ENCODE measurements around the gene SMYD3. TPM values are rescaled to one million over a fixed set of nuclear protein-coding genes. Genes with fewer than 3 reads are reported as not detected.
"Not testable (repeated sequence)": the region's sequence is repeated elsewhere in the genome, so short reads cannot be mapped to it uniquely, and the experiment has no call there.

Gene SMYD3
- total RNA-seq, 2 donors from 2014 or later = 23.8 to 34.0 TPM

DNA sequence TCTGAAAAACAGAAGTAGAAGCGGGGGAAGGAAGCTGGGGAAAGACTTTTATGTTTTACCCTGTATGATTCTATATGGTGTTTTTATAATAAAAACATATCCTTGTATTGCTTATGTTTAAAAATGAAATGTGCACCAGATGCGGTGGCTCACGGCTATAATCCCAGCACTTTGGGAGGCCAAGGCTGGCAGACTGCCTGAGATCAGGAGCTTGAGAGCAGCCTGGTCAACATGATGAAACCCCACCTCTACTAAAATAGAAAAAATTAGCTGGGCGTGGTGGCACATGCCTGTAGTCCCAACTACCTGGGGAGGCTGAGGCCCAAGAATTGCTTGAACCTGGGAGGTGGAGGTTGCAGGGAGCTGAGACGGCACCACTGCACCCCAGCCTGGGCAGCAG is 155.4 kb downstream of the SMYD3 start:
- Mint-ChIP-seq H3K9me3 (no peaks in the 10 kb centered on the region), H3K4me1 (no peaks in the 10 kb centered on the region), H3K4me3 (no peak overlapping the region), H3K36me3 (ENCODE audit: low read depth) (peaks cover 28% of the 10 kb centered on the region), H3K27me3 (no peaks in the 10 kb centered on the region), H3K27ac (no peak overlapping the region)
- ATAC-seq (replicated peaks) = no peak

DNA sequence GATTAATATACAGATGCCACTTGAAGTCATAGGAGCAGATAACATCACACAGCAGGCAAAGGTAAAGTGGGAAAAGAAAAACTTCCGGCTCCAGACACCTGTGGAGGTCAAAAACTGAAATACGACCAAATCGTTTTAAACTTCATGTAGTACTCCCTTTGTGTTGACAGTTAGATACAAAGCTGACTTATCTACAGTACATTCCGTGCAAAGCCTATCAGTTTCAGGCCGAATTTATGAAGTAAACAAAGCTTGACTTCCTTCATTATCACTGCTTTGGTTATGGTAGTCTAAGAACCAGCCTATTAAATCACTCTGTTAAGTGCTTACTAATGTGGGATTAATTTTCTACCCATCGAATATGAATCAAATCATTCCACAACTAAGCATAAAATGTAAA is 156.3 kb downstream of the SMYD3 start:
- no peak for ATAC-seq (replicated peaks)
- H3K4me1 Mint-ChIP-seq = no peaks in the 10 kb centered on the region
- no peaks in the 10 kb centered on the region for H3K27me3 Mint-ChIP-seq
- H3K9me3 Mint-ChIP-seq = no peaks in the 10 kb centered on the region
- H3K27ac Mint-ChIP-seq = no peak overlapping the region
- no peak overlapping the region for H3K4me3 Mint-ChIP-seq
- peaks cover 28% of the 10 kb centered on the region for H3K36me3 Mint-ChIP-seq (ENCODE audit: low read depth)

DNA sequence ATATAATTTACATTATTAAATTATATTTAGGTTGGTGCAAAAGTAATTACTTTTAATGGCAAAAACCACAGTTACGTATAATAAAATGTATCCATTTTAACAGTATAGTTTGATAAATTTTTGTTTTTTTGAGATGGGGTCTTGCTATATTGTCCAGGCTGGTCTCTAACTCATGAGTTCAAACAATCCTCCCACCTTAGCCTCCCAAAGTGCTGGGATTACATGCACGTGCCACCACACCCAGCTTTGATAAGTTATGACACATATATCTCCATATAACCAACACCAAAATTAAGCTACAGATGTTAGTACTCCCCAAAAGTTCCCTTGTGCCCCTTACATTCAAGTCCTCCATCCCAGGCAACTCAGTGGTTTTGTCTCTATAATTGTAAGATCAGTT is 163.1 kb downstream of the SMYD3 start:
- H3K4me1 Mint-ChIP-seq = peaks cover 6% of the 10 kb centered on the region
- H3K36me3 Mint-ChIP-seq (ENCODE audit: low read depth) = peaks cover 8% of the 10 kb centered on the region
- H3K27me3 Mint-ChIP-seq = no peaks in the 10 kb centered on the region
- H3K4me3 Mint-ChIP-seq = no peak overlapping the region
- no peak for ATAC-seq (replicated peaks)
- no peaks in the 10 kb centered on the region for H3K9me3 Mint-ChIP-seq
- H3K27ac Mint-ChIP-seq = no peak overlapping the region

DNA sequence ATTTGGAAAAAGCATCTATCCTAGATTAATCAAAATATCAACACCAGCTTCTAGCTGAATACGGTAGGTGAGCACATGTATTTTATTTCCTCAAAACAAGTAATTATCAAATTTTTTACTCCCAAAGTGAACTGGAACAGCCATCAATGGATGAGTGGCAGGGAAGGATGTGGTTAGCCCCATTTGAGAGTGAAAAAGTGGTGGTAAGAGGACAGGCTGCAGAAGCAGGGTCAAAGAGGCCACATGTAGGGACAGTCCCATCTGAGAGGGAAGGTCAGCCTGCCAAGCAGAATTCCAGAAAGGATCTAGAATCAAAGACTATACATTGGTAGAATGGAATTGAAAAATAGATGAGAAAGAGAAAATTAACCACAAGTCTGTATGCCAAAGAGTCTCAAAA is 163.8 kb downstream of the SMYD3 start:
- peak; percentile 64 for ATAC-seq (replicated peaks)
- no peaks in the 10 kb centered on the region for H3K9me3 Mint-ChIP-seq

DNA sequence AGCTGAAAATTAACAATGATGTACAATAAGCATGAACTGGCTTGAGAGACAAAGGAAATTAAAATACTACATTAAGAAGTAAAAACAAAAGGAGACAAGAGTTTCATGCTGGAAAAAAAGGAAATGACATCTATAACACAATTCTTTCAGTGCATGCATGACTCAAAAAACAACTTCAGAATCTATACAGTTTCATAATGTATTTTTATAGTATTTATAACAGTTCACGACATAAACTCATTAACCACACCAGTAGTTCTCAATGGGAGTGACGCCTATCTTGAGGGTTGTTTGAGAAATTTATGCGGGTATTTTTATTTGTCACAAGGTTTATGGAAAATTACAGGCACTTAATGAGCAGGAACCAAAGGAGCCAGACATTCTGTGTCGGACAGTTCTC is 168.5 kb downstream of the SMYD3 start:
- peaks cover 25% of the 10 kb centered on the region for H3K4me1 Mint-ChIP-seq
- no peaks in the 10 kb centered on the region for H3K27me3 Mint-ChIP-seq
- peaks cover 7% of the 10 kb centered on the region for H3K36me3 Mint-ChIP-seq (ENCODE audit: low read depth)
- no peaks in the 10 kb centered on the region for H3K9me3 Mint-ChIP-seq
- peak overlapping the region; percentile 77 for H3K27ac Mint-ChIP-seq
- ATAC-seq (replicated peaks) = peak; percentile 78
- peak overlapping the region; percentile 47 for H3K4me3 Mint-ChIP-seq

More for the DNA sequence above, 163.8 kb downstream of the SMYD3 start:
- peaks cover 5% of the 10 kb centered on the region for H3K36me3 Mint-ChIP-seq (ENCODE audit: low read depth)
- no peaks in the 10 kb centered on the region for H3K27me3 Mint-ChIP-seq
- peaks cover 12% of the 10 kb centered on the region for H3K4me1 Mint-ChIP-seq
- no peak overlapping the region for H3K27ac Mint-ChIP-seq
- H3K4me3 Mint-ChIP-seq = no peak overlapping the region

DNA sequence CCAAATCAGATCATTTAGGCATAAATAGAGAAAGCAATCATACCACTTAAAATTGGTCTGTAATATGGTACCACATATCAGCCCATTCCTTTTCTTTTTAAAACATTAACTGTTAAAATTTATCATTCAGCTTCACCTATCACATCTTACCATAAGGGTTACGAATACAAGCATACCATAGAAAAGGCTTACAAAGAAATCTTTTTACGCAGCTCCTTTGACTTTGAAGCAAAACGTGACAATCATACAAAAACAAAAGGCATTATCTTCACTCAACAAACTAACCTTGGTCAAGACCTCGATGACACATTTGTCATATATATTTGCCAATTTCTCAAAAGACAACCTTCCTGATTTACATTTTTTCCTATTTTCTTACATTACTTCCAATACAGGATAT is 169.0 kb downstream of the SMYD3 start:
- no peaks in the 10 kb centered on the region for H3K27me3 Mint-ChIP-seq
- peak overlapping the region; percentile 77 for H3K27ac Mint-ChIP-seq
- H3K36me3 Mint-ChIP-seq (ENCODE audit: low read depth) = peaks cover 12% of the 10 kb centered on the region
- H3K9me3 Mint-ChIP-seq = no peaks in the 10 kb centered on the region
- peak overlapping the region; percentile 47 for H3K4me3 Mint-ChIP-seq
- H3K4me1 Mint-ChIP-seq = peaks cover 23% of the 10 kb centered on the region
- ATAC-seq (replicated peaks) = no peak

DNA sequence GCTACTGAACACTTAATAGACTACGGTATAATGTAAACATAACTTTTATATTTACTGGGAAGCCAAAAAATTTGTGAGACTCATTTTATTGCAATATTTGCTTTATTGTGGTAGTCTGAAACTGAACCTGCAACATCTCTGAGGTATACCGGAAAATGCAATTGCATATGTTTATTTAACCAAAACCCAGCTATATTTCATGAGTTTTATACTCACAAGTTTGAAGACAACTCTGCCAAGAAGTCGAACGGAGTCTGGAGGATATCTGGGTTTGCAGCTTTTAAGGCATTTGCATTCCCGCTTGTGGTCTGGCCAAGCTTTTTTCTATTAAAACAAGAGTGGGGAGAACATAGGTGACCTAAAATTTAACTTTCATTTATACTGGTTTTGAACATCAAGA is 171.9 kb downstream of the SMYD3 start:
- Mint-ChIP-seq H3K36me3 (ENCODE audit: low read depth) (peaks cover 28% of the 10 kb centered on the region), H3K9me3 (no peaks in the 10 kb centered on the region), H3K27me3 (no peaks in the 10 kb centered on the region), H3K4me3 (no peak overlapping the region), H3K4me1 (peaks cover 43% of the 10 kb centered on the region), H3K27ac (no peak overlapping the region)
- ATAC-seq (replicated peaks) = no peak

DNA sequence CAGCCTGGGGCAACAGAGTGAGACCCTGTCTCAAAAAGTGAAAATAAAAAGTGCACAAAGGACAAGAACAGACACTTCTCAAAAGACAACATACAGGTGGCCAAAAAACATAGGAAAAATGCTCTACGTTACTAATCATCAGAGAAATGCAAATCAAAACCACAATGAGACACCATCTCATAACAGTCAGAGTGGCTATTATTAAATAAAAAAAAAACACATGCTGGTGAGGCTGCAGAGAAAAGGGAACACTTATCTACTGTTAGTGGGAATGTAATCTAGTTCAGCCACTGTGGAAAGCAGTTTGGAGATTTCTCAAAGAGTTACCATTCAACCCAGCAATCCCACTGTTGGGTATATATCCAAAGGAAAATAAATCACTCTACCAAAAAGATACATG is 173.2 kb downstream of the SMYD3 start:
- Mint-ChIP-seq H3K27ac (no peak overlapping the region), H3K9me3 (no peaks in the 10 kb centered on the region), H3K4me1 (peaks cover 49% of the 10 kb centered on the region), H3K4me3 (no peak overlapping the region), H3K27me3 (no peaks in the 10 kb centered on the region), H3K36me3 (ENCODE audit: low read depth) (peaks cover 36% of the 10 kb centered on the region)
- no peak for ATAC-seq (replicated peaks)

DNA sequence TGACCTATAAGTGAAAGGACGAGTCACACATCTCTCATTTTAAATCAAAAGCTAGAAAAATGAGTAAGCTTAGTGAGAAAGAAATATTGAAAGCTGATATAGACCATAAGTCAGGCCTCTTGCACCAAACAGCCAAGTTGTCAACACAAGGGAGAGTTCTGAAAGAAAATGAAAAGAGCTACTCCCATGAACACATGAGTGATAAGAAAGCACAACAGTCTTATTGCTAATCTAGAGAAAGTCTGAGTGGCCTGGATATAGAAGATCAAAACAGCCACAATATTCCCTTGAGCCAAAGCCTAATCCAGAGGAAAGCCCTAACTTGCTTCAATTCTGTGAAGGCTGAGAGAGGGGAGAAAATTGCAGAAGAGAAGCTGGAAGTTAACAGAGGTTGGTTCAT is 175.0 kb downstream of the SMYD3 start:
- peak; percentile 63 for ATAC-seq (replicated peaks)
- Mint-ChIP-seq H3K9me3 (no peaks in the 10 kb centered on the region), H3K27ac (peak overlapping the region; percentile 42), H3K4me1 (peaks cover 35% of the 10 kb centered on the region), H3K27me3 (no peaks in the 10 kb centered on the region), H3K36me3 (ENCODE audit: low read depth) (peaks cover 45% of the 10 kb centered on the region), H3K4me3 (peak overlapping the region; percentile 18)

DNA sequence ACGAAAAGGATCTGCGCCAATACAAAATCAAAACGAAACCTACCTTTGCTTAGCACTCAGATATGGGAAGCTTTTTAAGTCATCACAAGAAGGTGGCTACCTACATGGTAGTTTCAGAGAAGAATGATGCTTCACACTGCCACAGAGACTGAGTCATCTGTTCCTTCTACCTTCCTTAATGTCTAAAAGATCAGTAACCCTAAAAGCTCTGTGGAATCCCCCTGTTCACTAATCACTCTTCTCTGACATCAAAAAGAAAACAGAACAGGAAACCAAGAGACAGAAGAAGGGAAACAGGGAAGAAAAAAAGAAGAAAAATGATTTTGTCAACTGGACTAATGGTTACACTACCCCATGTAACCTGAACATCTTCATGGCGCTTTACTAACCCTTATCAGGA is 177.2 kb downstream of the SMYD3 start:
- peaks cover 30% of the 10 kb centered on the region for H3K4me1 Mint-ChIP-seq
- H3K9me3 Mint-ChIP-seq = no peaks in the 10 kb centered on the region
- peaks cover 45% of the 10 kb centered on the region for H3K36me3 Mint-ChIP-seq (ENCODE audit: low read depth)
- peak; percentile 92 for ATAC-seq (replicated peaks)
- peak overlapping the region; percentile 66 for H3K4me3 Mint-ChIP-seq
- no peaks in the 10 kb centered on the region for H3K27me3 Mint-ChIP-seq
- peak overlapping the region; percentile 83 for H3K27ac Mint-ChIP-seq

DNA sequence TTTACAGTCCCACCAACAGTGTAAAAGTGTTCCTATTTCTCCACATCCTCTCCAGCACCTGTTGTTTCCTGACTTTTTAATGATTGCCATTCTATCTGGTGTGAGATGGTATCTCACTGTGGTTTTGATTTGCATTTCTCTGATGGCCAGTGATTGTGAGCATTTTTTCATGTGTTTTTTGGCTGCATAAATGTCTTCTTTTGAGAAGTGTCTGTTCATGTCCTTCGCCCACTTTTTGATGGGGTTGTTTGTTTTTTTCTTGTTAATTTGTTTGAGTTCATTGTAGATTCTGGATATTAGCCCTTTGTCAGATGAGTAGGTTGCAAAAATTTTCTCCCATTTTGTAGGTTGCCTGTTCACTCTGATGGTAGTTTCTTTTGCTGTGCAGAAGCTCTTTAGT is 177.8 kb downstream of the SMYD3 start:
- Mint-ChIP-seq H3K27ac (peak overlapping the region; percentile 83), H3K4me3 (peak overlapping the region; percentile 66), H3K36me3 (ENCODE audit: low read depth) (peaks cover 43% of the 10 kb centered on the region), H3K4me1 (peaks cover 30% of the 10 kb centered on the region)
- not testable (repeated sequence) for H3K9me3 Mint-ChIP-seq; H3K27me3 Mint-ChIP-seq; ATAC-seq (replicated peaks)

DNA sequence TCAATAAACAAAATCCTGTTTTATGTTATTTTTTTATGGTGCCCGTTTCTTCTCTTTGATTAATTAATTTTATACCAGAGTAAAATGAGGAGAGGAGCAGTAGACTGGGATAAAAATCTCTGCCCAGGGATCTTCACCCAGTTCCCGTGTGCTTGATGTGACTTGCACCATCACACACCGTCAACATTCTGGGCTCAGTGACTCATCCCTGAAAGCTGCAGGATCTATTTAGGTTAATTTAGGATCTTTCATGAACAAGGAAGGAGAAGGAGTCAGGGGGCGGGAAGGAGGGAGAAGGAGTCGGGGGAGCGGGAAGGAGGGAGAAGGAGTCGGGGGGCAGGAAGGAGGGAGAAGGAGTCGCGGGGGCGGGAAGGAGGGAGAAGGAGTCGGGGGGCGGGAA is 182.4 kb downstream of the SMYD3 start:
- Mint-ChIP-seq H3K9me3 (no peaks in the 10 kb centered on the region), H3K27me3 (no peaks in the 10 kb centered on the region), H3K36me3 (ENCODE audit: low read depth) (peaks cover 25% of the 10 kb centered on the region), H3K4me3 (no peak overlapping the region), H3K27ac (no peak overlapping the region), H3K4me1 (peaks cover 2% of the 10 kb centered on the region)
- ATAC-seq (replicated peaks) = no peak

DNA sequence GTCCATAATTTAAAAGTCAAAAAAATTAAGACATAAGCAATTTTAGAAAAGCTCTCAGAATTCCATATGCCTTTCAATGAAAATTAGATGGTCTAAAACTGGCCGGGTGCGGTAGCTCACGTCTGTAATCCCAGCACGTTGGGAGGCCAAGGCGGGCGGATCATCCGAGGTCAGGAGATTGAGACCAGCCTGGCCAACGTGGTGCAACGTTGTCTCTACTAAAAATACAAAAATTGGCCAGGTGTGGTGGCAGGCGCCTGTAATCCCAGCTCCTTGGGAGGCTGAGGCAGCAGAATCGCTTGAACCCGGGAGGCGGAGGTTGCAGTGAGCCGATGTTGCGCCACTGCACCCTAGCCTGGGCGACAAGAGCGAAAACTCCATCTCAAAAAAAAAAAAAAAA is 183.0 kb downstream of the SMYD3 start:
- not testable (repeated sequence) for H3K9me3 Mint-ChIP-seq; H3K4me1 Mint-ChIP-seq; H3K4me3 Mint-ChIP-seq; ATAC-seq (replicated peaks); H3K27me3 Mint-ChIP-seq; H3K27ac Mint-ChIP-seq
- H3K36me3 Mint-ChIP-seq (ENCODE audit: low read depth) = peaks cover 22% of the 10 kb centered on the region

DNA sequence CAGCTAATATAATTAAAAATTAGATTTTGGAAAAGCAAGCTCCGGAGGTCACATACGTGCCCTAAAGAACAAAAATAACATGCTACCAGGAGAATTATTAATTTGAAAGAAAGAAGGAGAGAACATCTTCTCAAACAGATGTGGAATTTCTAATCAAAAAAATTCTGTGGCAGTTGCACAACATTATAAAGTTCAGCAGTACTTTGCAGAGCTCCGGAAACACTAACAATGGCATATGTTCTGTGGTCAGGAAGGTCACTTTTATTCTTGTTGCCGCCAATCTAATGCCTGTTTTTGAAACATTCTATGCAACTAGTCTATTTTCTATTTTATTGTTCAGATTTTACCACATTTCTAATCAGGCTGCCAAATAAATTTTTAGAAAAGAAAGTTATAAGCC is 186.8 kb downstream of the SMYD3 start:
- H3K4me1 Mint-ChIP-seq = no peaks in the 10 kb centered on the region
- H3K27ac Mint-ChIP-seq = no peak overlapping the region
- no peak for ATAC-seq (replicated peaks)

DNA sequence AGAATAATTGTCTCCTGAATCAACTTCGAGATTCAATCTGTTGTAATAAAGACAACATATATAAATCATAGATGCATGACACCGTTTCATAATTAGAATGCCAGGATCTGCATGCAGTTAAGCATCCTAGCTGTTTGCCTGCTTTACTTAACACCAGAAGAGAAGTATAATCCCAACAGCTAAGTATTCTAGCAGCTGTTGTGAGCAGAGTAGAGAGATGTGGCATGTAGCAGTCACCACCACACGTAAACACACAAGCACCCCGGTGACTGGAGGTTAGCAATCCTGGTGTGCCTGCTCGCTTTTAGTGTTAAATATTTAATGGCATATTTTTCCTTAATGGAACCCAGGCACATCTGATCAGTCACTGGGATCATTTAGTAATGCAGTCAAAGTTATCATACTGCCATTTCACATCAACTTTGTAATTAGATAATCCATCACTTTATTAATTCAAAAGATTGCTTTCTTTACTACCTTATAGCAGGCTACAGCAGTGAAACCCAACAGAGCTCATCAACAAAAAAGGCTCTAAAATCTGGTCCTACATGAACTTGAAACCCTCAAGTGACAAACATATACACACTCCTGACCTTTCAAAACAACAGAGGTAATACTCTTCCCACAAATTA is 187.9 kb downstream of the SMYD3 start:
- no peaks in the 10 kb centered on the region for H3K27me3 Mint-ChIP-seq
- no peak overlapping the region for H3K27ac Mint-ChIP-seq
- H3K9me3 Mint-ChIP-seq = no peaks in the 10 kb centered on the region
- no peak for ATAC-seq (replicated peaks)
- peaks cover 13% of the 10 kb centered on the region for H3K36me3 Mint-ChIP-seq (ENCODE audit: low read depth)
- no peak overlapping the region for H3K4me3 Mint-ChIP-seq
- H3K4me1 Mint-ChIP-seq = no peaks in the 10 kb centered on the region

More for the DNA sequence above, 186.8 kb downstream of the SMYD3 start:
- H3K27me3 Mint-ChIP-seq = no peaks in the 10 kb centered on the region
- H3K9me3 Mint-ChIP-seq = no peaks in the 10 kb centered on the region
- H3K36me3 Mint-ChIP-seq (ENCODE audit: low read depth) = peaks cover 13% of the 10 kb centered on the region
- H3K4me3 Mint-ChIP-seq = no peak overlapping the region

DNA sequence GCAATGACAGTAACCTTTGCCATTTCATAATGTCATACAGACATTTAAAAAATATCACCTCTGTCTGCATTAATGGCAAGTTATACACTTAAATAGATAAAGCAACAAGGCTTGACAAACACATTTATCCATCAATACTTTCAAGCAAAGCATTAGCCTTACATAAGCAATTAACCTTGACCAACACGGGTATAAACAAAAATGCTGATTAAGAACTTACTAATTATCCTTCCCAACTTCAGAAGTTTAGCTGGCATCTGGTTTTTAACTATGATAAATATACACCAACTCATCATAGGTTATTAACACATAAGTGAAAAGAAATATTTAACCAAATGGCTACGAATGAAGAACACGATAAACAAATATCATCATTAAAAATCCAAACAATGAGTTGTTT is 188.5 kb downstream of the SMYD3 start:
- H3K27me3 Mint-ChIP-seq = no peaks in the 10 kb centered on the region
- no peak for ATAC-seq (replicated peaks)
- H3K4me3 Mint-ChIP-seq = no peak overlapping the region
- no peaks in the 10 kb centered on the region for H3K4me1 Mint-ChIP-seq
- H3K9me3 Mint-ChIP-seq = no peaks in the 10 kb centered on the region
- H3K36me3 Mint-ChIP-seq (ENCODE audit: low read depth) = peaks cover 10% of the 10 kb centered on the region
- no peak overlapping the region for H3K27ac Mint-ChIP-seq
